ENCODE results near the gene PTPRS. TPM values are rescaled to one million over a fixed set of nuclear protein-coding genes. Genes with fewer than 3 reads are reported as not detected.

PTPRS gene
- total and polyA plus RNA-seq, 2 donors (not counting 3 experiments of a cell fraction or from before 2014, with no cell fraction given) = 10.1 to 16.1 TPM

DNA sequence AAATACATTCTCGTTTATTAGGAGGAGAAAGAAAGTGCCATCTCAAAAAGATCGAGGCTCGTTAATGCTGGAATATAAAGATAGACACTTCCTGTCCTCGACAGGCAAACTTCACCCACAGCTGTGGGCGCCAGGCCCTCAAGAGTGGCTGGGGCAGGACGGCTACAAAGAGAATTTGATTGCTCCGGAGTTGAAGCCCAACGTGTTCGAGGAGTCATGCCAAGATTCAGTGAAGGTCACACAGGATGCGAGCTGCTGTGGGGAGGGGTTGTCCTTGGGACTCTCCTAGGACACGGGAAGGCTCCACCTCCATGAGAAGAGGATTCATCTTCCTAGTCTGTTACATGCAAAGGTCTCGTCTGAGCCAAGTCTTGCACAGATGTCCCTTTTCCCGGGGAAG is 16.3 kb upstream of the PTPRS start:
- FAIRE-seq = no peak
- no TSS peak for BruUV-seq (replicated peaks)

DNA sequence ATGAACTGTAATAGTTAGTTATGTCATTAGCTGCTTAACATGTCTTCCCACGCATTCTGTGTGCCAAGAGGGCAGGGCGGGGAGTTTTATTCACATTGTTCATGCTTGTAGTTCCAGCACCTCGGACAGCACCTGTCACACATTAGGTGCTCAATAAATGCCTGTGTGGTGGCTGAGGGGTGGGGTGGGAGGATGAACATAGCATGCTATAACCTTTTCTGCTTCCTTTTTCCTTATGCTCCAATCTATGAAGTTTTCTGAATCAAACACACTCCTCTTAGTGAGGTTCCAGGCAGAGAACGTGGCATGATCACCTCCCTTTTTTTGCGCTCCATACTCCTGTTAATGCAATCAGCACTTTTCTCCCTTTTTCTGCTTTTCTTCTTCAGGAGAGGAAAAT is 15.8 kb upstream of the PTPRS start:
- no peak overlapping the region for H3K4me3 ChIP-seq (replicated peaks in 1 of 3; ENCODE audit: insufficient read depth in 1 of 3, low read depth in 1 of 3, low read length in 3 of 3)
- no peaks in the 10 kb centered on the region for H3K4me1 ChIP-seq (ENCODE audit: control insufficient read depth, extremely low read depth, insufficient read depth, low read length)
- H3K9ac ChIP-seq (replicated peaks; ENCODE audit: extremely low read depth, insufficient read depth, low read length) = no peak overlapping the region
- no peaks in the 10 kb centered on the region for H3K27me3 ChIP-seq (ENCODE audit: control insufficient read depth in 2 of 2, insufficient read depth in 2 of 2, low read length in 2 of 2)
- dilution Hi-C loops (cut with MboI; ENCODE audit: extremely low pct_ligation_motif_present, low sequenced_read_pairs) = loop anchor here (25.0 kb wide), 1 partner anchor 131 kb away; no protein-coding TSS in a partner anchor
- TF ChIP-seq, protein P1, sequence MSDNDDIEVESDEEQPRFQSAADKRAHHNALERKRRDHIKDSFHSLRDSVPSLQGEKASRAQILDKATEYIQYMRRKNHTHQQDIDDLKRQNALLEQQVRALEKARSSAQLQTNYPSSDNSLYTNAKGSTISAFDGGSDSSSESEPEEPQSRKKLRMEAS (IDR thresholded peaks at IDR 0.05; ENCODE audit: insufficient read depth, insufficient read length) = no peak
- no peak for TF ChIP-seq FOS (IDR thresholded peaks at IDR 0.05; ENCODE audit: borderline replicate concordance, insufficient read depth, low read length)
- POLR2A ChIA-PET = no interaction called here
- FAIRE-seq (no peak), DNase-seq (ENCODE audit: low read depth, low spot score) (no peak)
- no peaks in the 10 kb centered on the region for H4K20me1 ChIP-seq (replicated peaks; ENCODE audit: control insufficient read depth, extremely low read depth, insufficient read depth, low read length)
- H3K9me1 ChIP-seq (replicated peaks; ENCODE audit: control insufficient read depth, extremely low read depth, insufficient read depth, low read length) = no peaks in the 10 kb centered on the region
- H3K36me3 ChIP-seq (ENCODE audit: control insufficient read depth in 2 of 2, extremely low read depth in 1 of 2, insufficient read depth in 2 of 2, low read length in 2 of 2) = no peaks in the 10 kb centered on the region
- no peaks in the 10 kb centered on the region for H3K9me3 ChIP-seq (replicated peaks; ENCODE audit: control insufficient read depth, insufficient read depth, low read length)
- H3K4me2 ChIP-seq (ENCODE audit: insufficient read depth, low read length) = no peak overlapping the region
- no peak overlapping the region for H3K27ac ChIP-seq (ENCODE audit: insufficient read depth, low read depth, low read length)
- no peaks in the 10 kb centered on the region for H3K79me2 ChIP-seq (ENCODE audit: control insufficient read depth, insufficient read depth, low read length)
- no TSS peak for BruUV-seq (replicated peaks)
- intact Hi-C loops (cut with micrococcal nuclease) = no loop called here
- no peak overlapping the region for H2AFZ ChIP-seq (ENCODE audit: low read depth, low read length)
- CTCF ChIA-PET = no interaction called here

More for the DNA sequence above, 16.3 kb upstream of the PTPRS start:
- Histone ChIP-seq H3K9me3 (replicated peaks; ENCODE audit: control insufficient read depth, insufficient read depth, low read length) (no peaks in the 10 kb centered on the region), H3K27ac (ENCODE audit: insufficient read depth, low read depth, low read length) (no peak overlapping the region), H3K36me3 (ENCODE audit: control insufficient read depth in 2 of 2, extremely low read depth in 1 of 2, insufficient read depth in 2 of 2, low read length in 2 of 2) (no peaks in the 10 kb centered on the region), H3K27me3 (ENCODE audit: control insufficient read depth in 2 of 2, insufficient read depth in 2 of 2, low read length in 2 of 2) (no peaks in the 10 kb centered on the region), H3K9me1 (replicated peaks; ENCODE audit: control insufficient read depth, extremely low read depth, insufficient read depth, low read length) (no peaks in the 10 kb centered on the region), H3K79me2 (ENCODE audit: control insufficient read depth, insufficient read depth, low read length) (no peaks in the 10 kb centered on the region), H2AFZ (ENCODE audit: low read depth, low read length) (no peak overlapping the region), H4K20me1 (replicated peaks; ENCODE audit: control insufficient read depth, extremely low read depth, insufficient read depth, low read length) (no peaks in the 10 kb centered on the region), H3K4me2 (ENCODE audit: insufficient read depth, low read length) (no peak overlapping the region), H3K4me1 (ENCODE audit: control insufficient read depth, extremely low read depth, insufficient read depth, low read length) (no peaks in the 10 kb centered on the region), H3K4me3 (replicated peaks in 1 of 3; ENCODE audit: insufficient read depth in 1 of 3, low read depth in 1 of 3, low read length in 3 of 3) (no peak overlapping the region), H3K9ac (replicated peaks; ENCODE audit: extremely low read depth, insufficient read depth, low read length) (no peak overlapping the region)
- ChIA-PET CTCF (no interaction called here), POLR2A (no interaction called here)
- no peak for TF ChIP-seq POLR2A (IDR thresholded peaks at IDR 0.05; ENCODE audit: low read depth, low read length)
- no peak for DNase-seq (ENCODE audit: low read depth, low spot score)
- intact Hi-C loops (cut with micrococcal nuclease) = no loop called here
- dilution Hi-C loops (cut with MboI; ENCODE audit: extremely low pct_ligation_motif_present, low sequenced_read_pairs) = loop anchor here (25.0 kb wide), 1 partner anchor 130 kb away; no protein-coding TSS in a partner anchor

Measured in endothelial cell of umbilical vein (primary cell).